ENCODE data around the gene COL13A1.

The COL13A1 gene

DNA sequence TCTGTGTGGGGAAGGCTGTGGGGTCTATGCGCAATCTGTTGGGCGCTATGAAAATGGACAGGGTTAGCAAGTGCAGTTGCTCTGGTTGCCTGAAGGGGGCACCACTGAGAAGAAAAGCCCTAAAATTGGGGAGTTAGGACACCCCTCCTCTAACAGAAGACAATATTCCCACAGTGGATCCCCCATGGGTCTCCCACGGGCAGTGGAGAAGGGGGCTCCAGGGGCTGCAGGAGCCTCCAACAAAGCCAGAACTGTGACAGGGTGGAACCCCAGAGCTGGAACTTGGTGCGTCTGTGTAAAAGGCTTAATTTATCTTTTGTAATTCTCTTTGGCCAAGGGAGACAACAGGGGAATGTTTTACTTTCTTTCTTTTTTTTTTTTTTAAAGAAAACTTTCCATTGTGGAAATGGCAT lies 12.5 kb upstream of the COL13A1 start:
- H3K4me1 ChIP-seq (ENCODE audit: control extremely low read depth in 1 of 4, control insufficient read depth in 4 of 4, insufficient read depth in 4 of 4, low read length in 3 of 4), result no peaks in the 10 kb centered on the region
- H3K27ac ChIP-seq (ENCODE audit: insufficient read depth in 1 of 2, low read depth in 1 of 2, low read length in 2 of 2, poor library complexity in 1 of 2, severe bottlenecking in 2 of 2), result no peak overlapping the region
- H3K27me3 ChIP-seq (replicated peaks in 2 of 5; ENCODE audit: control insufficient read depth in 4 of 5, insufficient read depth in 5 of 5, low read length in 4 of 5), result peaks cover 0 to 5% (median 2%) of the 10 kb centered on the region in 5 experiments
- H3K9me3 ChIP-seq (ENCODE audit: control extremely low read depth in 1 of 5, control insufficient read depth in 4 of 5, insufficient read depth in 2 of 5, low read depth in 1 of 5, low read length in 4 of 5), result peaks cover 0 to under 1% (median 0%) of the 10 kb centered on the region in 5 experiments
- DNase-seq, result peak in 2 of 3 donors; percentile 8 to 14
- CTCF ChIA-PET, result interaction anchor here (0.9 to 2.6 kb wide), 8 partner anchors 9 to 148 kb away, joined by 3 to 13 read pairs (median 4); partner anchors contain the start of gene COL13A1
- POLR2A ChIA-PET, result no interaction called here
- no peaks in the 10 kb centered on the region for H3K36me3 ChIP-seq (ENCODE audit: control insufficient read depth in 4 of 4, insufficient read depth in 4 of 4, low read length in 3 of 4)
- no peak overlapping the region for H3K4me3 ChIP-seq (ENCODE audit: control insufficient read depth in 1 of 7, extremely low read depth in 1 of 7, insufficient read depth in 4 of 7, low read depth in 2 of 7, low read length in 6 of 7)
- WGBS (ENCODE audit: insufficient coverage), result 43% methylated on average over 2 of the region's 4 CpGs

DNA sequence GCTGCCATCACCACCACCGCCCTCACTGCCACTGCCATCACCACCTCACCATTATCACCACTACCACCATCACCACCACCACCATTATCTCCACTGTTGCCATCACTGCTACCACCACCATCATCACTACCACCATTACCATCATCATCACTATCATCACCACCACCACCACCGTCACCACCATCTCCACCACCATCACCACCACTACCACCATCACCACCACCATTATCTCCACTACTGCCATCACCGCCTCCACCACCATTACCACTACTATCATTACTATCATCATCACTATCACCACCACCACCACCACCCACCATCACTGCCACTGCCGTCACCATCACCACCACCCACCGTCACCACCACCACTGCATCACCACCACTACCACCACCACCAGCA lies 9.9 kb upstream of the COL13A1 start:
- H3K27ac ChIP-seq (ENCODE audit: insufficient read depth in 1 of 2, low read depth in 1 of 2, low read length in 2 of 2, poor library complexity in 1 of 2, severe bottlenecking in 2 of 2), result no peak overlapping the region
- DNase-seq, result no peak
- CTCF ChIA-PET, result interaction anchor here (1.3 to 1.4 kb wide), 2 partner anchors 10 to 12 kb away, joined by 4 to 9 read pairs; partner anchors contain the start of gene COL13A1
- H3K36me3 ChIP-seq (ENCODE audit: control insufficient read depth in 4 of 4, insufficient read depth in 4 of 4, low read length in 3 of 4), result no peaks in the 10 kb centered on the region
- H3K27me3 ChIP-seq (replicated peaks in 2 of 5; ENCODE audit: control insufficient read depth in 4 of 5, insufficient read depth in 5 of 5, low read length in 4 of 5), result peaks cover 0 to 5% (median 0%) of the 10 kb centered on the region in 5 experiments
- no peak overlapping the region for H3K4me3 ChIP-seq (ENCODE audit: control insufficient read depth in 1 of 7, extremely low read depth in 1 of 7, insufficient read depth in 4 of 7, low read depth in 2 of 7, low read length in 6 of 7)
- POLR2A ChIA-PET, result interaction anchor here (0.5 kb wide), 1 partner anchor 364 kb away, joined by 3 read pairs; no protein-coding TSS in a partner anchor
- H3K9me3 ChIP-seq (ENCODE audit: control extremely low read depth in 1 of 5, control insufficient read depth in 4 of 5, insufficient read depth in 2 of 5, low read depth in 1 of 5, low read length in 4 of 5), result peaks cover 0 to 17% (median 2%) of the 10 kb centered on the region in 5 experiments
- H3K4me1 ChIP-seq (ENCODE audit: control extremely low read depth in 1 of 4, control insufficient read depth in 4 of 4, insufficient read depth in 4 of 4, low read length in 3 of 4), result no peaks in the 10 kb centered on the region
- 86% methylated on average over 4 of the region's 5 CpGs for whole genome bisulfite sequencing (ENCODE audit: insufficient coverage)

DNA sequence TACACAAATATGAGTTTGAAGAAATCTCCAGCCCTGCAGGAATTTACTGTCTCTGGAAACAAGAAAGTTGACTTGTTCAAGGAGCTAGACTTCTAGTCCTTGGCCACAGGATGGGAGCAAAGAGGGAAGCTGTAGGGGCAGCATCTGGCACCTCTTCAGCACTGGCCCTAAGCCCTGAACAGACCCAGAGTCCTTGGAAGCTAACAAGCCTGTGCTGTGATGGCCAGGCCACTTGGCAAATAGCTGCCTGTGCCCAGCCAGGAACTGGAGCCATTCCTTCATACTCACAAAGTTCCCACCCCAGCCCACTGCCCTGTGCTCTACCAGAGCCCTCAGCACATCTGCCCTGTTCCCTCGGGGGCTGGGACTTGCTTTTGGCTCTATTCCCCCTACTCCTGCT lies 9.4 kb upstream of the COL13A1 start:
- H3K27me3 ChIP-seq (replicated peaks in 2 of 5; ENCODE audit: control insufficient read depth in 4 of 5, insufficient read depth in 5 of 5, low read length in 4 of 5), result peaks cover 0 to 5% (median 0%) of the 10 kb centered on the region in 5 experiments
- no peaks in the 10 kb centered on the region for H3K4me1 ChIP-seq (ENCODE audit: control extremely low read depth in 1 of 4, control insufficient read depth in 4 of 4, insufficient read depth in 4 of 4, low read length in 3 of 4)
- CTCF ChIA-PET, result interaction anchor here (1.4 kb wide), 1 partner anchor 9 kb away, joined by 9 read pairs; the partner anchor contains the start of gene COL13A1
- POLR2A ChIA-PET, result no interaction called here
- H3K27ac ChIP-seq (ENCODE audit: insufficient read depth in 1 of 2, low read depth in 1 of 2, low read length in 2 of 2, poor library complexity in 1 of 2, severe bottlenecking in 2 of 2), result no peak overlapping the region
- no peak for DNase-seq
- H3K36me3 ChIP-seq (ENCODE audit: control insufficient read depth in 4 of 4, insufficient read depth in 4 of 4, low read length in 3 of 4), result no peaks in the 10 kb centered on the region
- H3K9me3 ChIP-seq (ENCODE audit: control extremely low read depth in 1 of 5, control insufficient read depth in 4 of 5, insufficient read depth in 2 of 5, low read depth in 1 of 5, low read length in 4 of 5), result peaks cover 0 to 17% (median 2%) of the 10 kb centered on the region in 5 experiments
- no peak overlapping the region for H3K4me3 ChIP-seq (ENCODE audit: control insufficient read depth in 1 of 7, extremely low read depth in 1 of 7, insufficient read depth in 4 of 7, low read depth in 2 of 7, low read length in 6 of 7)
- WGBS (ENCODE audit: insufficient coverage), result 82% methylated on average over 1 of the region's 1 CpG

DNA sequence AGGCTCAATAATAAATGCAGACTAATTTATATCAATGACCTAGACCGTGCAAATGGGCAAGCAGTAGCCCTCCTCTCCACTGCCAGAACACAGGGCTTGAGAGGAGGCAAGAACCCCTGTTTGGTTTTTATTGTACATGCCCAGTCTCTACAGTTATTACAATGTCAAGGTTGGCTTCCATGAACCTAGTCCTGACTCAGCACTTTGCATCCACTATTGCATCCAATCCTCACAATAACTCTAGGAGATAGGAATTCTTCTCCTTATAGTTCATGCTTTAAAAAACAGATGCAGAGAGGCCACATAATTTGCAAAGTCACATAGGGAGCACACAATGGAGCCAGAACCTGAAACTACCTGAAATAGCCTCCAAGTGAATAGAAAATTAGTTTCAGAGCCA lies 7.0 kb upstream of the COL13A1 start:
- DNase-seq, result no peak
- no peak overlapping the region for H3K27ac ChIP-seq (ENCODE audit: insufficient read depth in 1 of 2, low read depth in 1 of 2, low read length in 2 of 2, poor library complexity in 1 of 2, severe bottlenecking in 2 of 2)
- no peak overlapping the region for H3K4me3 ChIP-seq (ENCODE audit: control insufficient read depth in 1 of 7, extremely low read depth in 1 of 7, insufficient read depth in 4 of 7, low read depth in 2 of 7, low read length in 6 of 7)
- H3K4me1 ChIP-seq (ENCODE audit: control extremely low read depth in 1 of 4, control insufficient read depth in 4 of 4, insufficient read depth in 4 of 4, low read length in 3 of 4), result no peaks in the 10 kb centered on the region
- ChIA-PET POLR2A (no interaction called here), CTCF (interaction anchor here (1.8 kb wide), 1 partner anchor 52 kb away, joined by 4 read pairs; no protein-coding TSS in a partner anchor)
- no peaks in the 10 kb centered on the region for H3K36me3 ChIP-seq (ENCODE audit: control insufficient read depth in 4 of 4, insufficient read depth in 4 of 4, low read length in 3 of 4)
- 40% methylated on average over 1 of the region's 1 CpG for WGBS (ENCODE audit: insufficient coverage)
- H3K27me3 ChIP-seq (replicated peaks in 2 of 5; ENCODE audit: control insufficient read depth in 4 of 5, insufficient read depth in 5 of 5, low read length in 4 of 5), result peaks cover 0 to 3% (median 0%) of the 10 kb centered on the region in 5 experiments
- H3K9me3 ChIP-seq (ENCODE audit: control extremely low read depth in 1 of 5, control insufficient read depth in 4 of 5, insufficient read depth in 2 of 5, low read depth in 1 of 5, low read length in 4 of 5), result peaks cover 0 to 17% (median 2%) of the 10 kb centered on the region in 5 experiments

DNA sequence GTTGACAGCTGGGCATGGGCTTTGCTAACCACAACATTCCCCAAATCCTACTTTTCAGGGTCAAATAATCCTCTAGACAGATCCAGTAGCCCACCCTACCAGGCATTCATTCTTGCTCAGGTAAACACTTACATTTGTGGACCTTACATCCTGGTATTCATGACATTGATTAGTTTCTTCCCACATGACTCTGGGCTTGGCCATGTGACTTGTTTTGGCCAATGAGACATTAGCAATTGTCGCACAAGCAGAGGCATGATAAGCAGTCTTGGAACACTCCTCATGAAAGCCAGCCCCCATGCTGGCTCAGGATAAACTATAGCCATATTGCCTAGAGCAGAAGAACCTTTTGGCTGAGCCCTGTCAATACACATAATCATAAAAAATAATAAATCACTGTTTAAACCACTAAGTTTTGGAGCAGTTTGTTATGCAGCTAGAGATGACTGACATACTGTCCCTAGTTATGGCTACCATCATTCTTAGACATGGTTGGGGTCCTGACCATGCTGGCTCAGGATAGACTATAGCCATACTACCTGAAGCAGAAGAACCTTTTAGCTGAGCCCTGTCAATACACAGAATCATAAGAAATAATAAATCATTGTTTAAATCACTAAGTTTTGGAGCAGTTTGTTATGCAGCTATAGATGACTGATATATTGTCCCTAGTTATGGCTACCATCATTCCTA lies 6.3 kb upstream of the COL13A1 start:
- CTCF ChIA-PET, result no interaction called here
- Histone ChIP-seq H3K4me3 (ENCODE audit: control insufficient read depth in 1 of 7, extremely low read depth in 1 of 7, insufficient read depth in 4 of 7, low read depth in 2 of 7, low read length in 6 of 7) (no peak overlapping the region), H3K27ac (ENCODE audit: insufficient read depth in 1 of 2, low read depth in 1 of 2, low read length in 2 of 2, poor library complexity in 1 of 2, severe bottlenecking in 2 of 2) (no peak overlapping the region), H3K9me3 (ENCODE audit: control extremely low read depth in 1 of 5, control insufficient read depth in 4 of 5, insufficient read depth in 2 of 5, low read depth in 1 of 5, low read length in 4 of 5) (peaks cover 0 to 17% (median 2%) of the 10 kb centered on the region in 5 experiments), H3K36me3 (ENCODE audit: control insufficient read depth in 4 of 4, insufficient read depth in 4 of 4, low read length in 3 of 4) (no peaks in the 10 kb centered on the region), H3K27me3 (replicated peaks in 2 of 5; ENCODE audit: control insufficient read depth in 4 of 5, insufficient read depth in 5 of 5, low read length in 4 of 5) (peaks cover 0 to 3% (median 0%) of the 10 kb centered on the region in 5 experiments), H3K4me1 (ENCODE audit: control extremely low read depth in 1 of 4, control insufficient read depth in 4 of 4, insufficient read depth in 4 of 4, low read length in 3 of 4) (no peaks in the 10 kb centered on the region)
- POLR2A ChIA-PET, result no interaction called here
- DNase-seq, result no peak
- 71% methylated on average over 1 of the region's 1 CpG for WGBS (ENCODE audit: insufficient coverage)

DNA sequence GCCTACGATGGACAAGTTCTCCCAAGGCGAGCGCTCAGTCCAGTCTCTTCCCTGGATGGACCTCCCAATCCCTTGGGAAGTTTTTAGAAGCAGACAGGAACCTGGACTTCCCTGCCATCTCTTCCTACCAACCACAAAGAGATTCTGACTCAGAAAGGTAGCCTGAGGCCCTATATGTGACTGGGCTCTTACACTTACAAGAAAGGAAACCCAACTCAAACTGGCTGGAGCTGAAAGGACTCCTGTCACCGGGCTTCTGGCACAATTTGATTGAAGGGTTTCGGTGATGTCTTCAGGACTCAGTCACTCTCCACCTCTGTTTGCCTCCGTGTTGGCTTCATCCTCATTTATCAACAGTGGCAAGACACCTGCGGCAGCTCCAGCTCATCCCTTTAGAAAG lies 3.7 kb upstream of the COL13A1 start:
- ChIA-PET POLR2A (no interaction called here), CTCF (interaction anchor here (0.8 to 2.2 kb wide), 4 partner anchors 10 to 38 kb away, joined by 3 to 5 read pairs (median 3); no protein-coding TSS in a partner anchor)
- no peak for DNase-seq
- 80% methylated on average over 7 of the region's 7 CpGs for WGBS (ENCODE audit: insufficient coverage)
- H3K9me3 ChIP-seq (ENCODE audit: control extremely low read depth in 1 of 5, control insufficient read depth in 4 of 5, insufficient read depth in 2 of 5, low read depth in 1 of 5, low read length in 4 of 5), result peaks cover 0 to 17% (median 2%) of the 10 kb centered on the region in 5 experiments
- H3K27me3 ChIP-seq (replicated peaks in 2 of 5; ENCODE audit: control insufficient read depth in 4 of 5, insufficient read depth in 5 of 5, low read length in 4 of 5), result peaks cover 0 to 29% (median 8%) of the 10 kb centered on the region in 5 experiments
- H3K4me1 ChIP-seq (ENCODE audit: control extremely low read depth in 1 of 4, control insufficient read depth in 4 of 4, insufficient read depth in 4 of 4, low read length in 3 of 4), result peaks cover 3 to 19% (median 17%) of the 10 kb centered on the region in 4 experiments
- H3K27ac ChIP-seq (ENCODE audit: insufficient read depth in 1 of 2, low read depth in 1 of 2, low read length in 2 of 2, poor library complexity in 1 of 2, severe bottlenecking in 2 of 2), result no peak overlapping the region
- H3K36me3 ChIP-seq (ENCODE audit: control insufficient read depth in 4 of 4, insufficient read depth in 4 of 4, low read length in 3 of 4), result no peaks in the 10 kb centered on the region
- H3K4me3 ChIP-seq (ENCODE audit: control insufficient read depth in 1 of 7, extremely low read depth in 1 of 7, insufficient read depth in 4 of 7, low read depth in 2 of 7, low read length in 6 of 7), result no peak overlapping the region

DNA sequence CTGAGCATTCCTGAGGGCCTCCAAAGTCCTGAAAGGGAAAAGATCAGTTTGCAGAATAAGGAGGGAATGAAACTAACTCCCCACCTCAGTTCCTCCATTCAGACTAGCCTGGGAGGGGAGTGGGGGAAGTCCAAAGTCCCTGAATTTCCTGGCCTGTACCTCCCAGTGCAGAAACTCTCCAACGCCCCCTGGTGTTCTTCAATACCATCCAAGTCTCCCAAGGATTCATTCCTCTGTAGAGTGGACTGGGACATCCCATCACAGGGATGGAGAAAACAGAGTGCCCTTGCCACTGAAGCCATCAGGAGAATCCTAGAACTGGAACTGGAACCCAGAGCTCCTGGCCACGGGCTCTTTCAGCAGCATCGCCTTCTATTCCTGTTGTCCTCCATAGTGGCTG lies 1.6 kb upstream of the COL13A1 start:
- H3K4me3 ChIP-seq (ENCODE audit: control insufficient read depth in 1 of 7, extremely low read depth in 1 of 7, insufficient read depth in 4 of 7, low read depth in 2 of 7, low read length in 6 of 7), result no peak overlapping the region
- H3K9me3 ChIP-seq (ENCODE audit: control extremely low read depth in 1 of 5, control insufficient read depth in 4 of 5, insufficient read depth in 2 of 5, low read depth in 1 of 5, low read length in 4 of 5), result peaks cover 0 to 11% (median 1%) of the 10 kb centered on the region in 5 experiments
- H3K27me3 ChIP-seq (replicated peaks in 2 of 5; ENCODE audit: control insufficient read depth in 4 of 5, insufficient read depth in 5 of 5, low read length in 4 of 5), result peaks cover 0 to 49% (median 17%) of the 10 kb centered on the region in 5 experiments
- H3K36me3 ChIP-seq (ENCODE audit: control insufficient read depth in 4 of 4, insufficient read depth in 4 of 4, low read length in 3 of 4), result no peaks in the 10 kb centered on the region
- WGBS (ENCODE audit: insufficient coverage), result 0% methylated on average over 1 of the region's 3 CpGs
- no peak overlapping the region for H3K27ac ChIP-seq (ENCODE audit: insufficient read depth in 1 of 2, low read depth in 1 of 2, low read length in 2 of 2, poor library complexity in 1 of 2, severe bottlenecking in 2 of 2)
- H3K4me1 ChIP-seq (ENCODE audit: control extremely low read depth in 1 of 4, control insufficient read depth in 4 of 4, insufficient read depth in 4 of 4, low read length in 3 of 4), result peaks cover 3 to 23% (median 19%) of the 10 kb centered on the region in 4 experiments
- ChIA-PET CTCF (interaction anchor here (0.6 to 3.5 kb wide), 12 partner anchors 9 to 285 kb away, joined by 3 to 19 read pairs (median 4); no protein-coding TSS in a partner anchor), POLR2A (no interaction called here)
- peak; percentile 32 to 44 (median 37) for DNase-seq

Measured in common myeloid progenitor, CD34-positive (primary cell).